Vagina (tissue), 2 donors: ENCODE data around the gene NLGN4X.

Experiments used
- POLR2A ChIP-seq, 2 donors: fragments of 450-650 bp; IDR thresholded peaks; one replicate each; pipeline ENCODE4 v1.6.1; 2017; ENCODE audit warnings: antibody characterized with exemption in 2 of 2, mild to moderate bottlenecking in 2 of 2, moderate library complexity in 2 of 2
- TF ChIP-seq, protein P1 (sequence below), 3 experiments: fragments of 450-650 bp in 2 of 3; fragments of 200-600 bp in 1 of 3; sonication (generic) in 1 of 3; IDR thresholded peaks; one replicate each; pipeline ENCODE4 v1.5.1; 2017 to 2019; ENCODE audit warnings: antibody characterized with exemption in 3 of 3, mild to moderate bottlenecking in 2 of 3, moderate library complexity in 2 of 3

DNA sequence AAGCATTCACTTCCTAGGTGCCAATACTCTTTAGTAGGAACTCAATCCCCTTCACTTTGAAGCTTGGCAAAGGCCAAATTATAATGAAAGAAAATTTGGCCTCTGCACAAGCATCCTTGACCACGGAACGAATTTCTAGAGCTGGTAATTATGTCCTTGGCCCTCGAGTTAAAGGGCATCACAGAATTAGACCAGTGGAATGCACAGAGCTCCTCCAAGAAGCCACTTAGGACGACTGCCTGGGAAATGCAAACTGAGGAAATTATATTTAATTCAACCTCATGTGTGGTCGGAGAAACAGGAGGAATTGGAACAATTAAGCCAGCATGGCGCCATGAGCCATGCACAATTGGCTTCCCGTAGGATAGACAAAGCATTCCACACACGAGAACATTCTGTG is 59.3 kb downstream of the NLGN4X start:
- TF ChIP-seq, protein P1, sequence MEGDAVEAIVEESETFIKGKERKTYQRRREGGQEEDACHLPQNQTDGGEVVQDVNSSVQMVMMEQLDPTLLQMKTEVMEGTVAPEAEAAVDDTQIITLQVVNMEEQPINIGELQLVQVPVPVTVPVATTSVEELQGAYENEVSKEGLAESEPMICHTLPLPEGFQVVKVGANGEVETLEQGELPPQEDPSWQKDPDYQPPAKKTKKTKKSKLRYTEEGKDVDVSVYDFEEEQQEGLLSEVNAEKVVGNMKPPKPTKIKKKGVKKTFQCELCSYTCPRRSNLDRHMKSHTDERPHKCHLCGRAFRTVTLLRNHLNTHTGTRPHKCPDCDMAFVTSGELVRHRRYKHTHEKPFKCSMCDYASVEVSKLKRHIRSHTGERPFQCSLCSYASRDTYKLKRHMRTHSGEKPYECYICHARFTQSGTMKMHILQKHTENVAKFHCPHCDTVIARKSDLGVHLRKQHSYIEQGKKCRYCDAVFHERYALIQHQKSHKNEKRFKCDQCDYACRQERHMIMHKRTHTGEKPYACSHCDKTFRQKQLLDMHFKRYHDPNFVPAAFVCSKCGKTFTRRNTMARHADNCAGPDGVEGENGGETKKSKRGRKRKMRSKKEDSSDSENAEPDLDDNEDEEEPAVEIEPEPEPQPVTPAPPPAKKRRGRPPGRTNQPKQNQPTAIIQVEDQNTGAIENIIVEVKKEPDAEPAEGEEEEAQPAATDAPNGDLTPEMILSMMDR (IDR thresholded peaks at IDR 0.05) = no peak
- TF ChIP-seq POLR2A (IDR thresholded peaks at IDR 0.05) = no peak
